Stimulated activated naive CD4-positive, alpha-beta T cell (primary cell): ENCODE data around the gene EPN2.

ENCODE experiments used
- DNase-seq, 6 experiments: peaks; one replicate each; lab custom pipeline; 2025; lab: John Stamatoyannopoulos, UW

EPN2 gene

DNA sequence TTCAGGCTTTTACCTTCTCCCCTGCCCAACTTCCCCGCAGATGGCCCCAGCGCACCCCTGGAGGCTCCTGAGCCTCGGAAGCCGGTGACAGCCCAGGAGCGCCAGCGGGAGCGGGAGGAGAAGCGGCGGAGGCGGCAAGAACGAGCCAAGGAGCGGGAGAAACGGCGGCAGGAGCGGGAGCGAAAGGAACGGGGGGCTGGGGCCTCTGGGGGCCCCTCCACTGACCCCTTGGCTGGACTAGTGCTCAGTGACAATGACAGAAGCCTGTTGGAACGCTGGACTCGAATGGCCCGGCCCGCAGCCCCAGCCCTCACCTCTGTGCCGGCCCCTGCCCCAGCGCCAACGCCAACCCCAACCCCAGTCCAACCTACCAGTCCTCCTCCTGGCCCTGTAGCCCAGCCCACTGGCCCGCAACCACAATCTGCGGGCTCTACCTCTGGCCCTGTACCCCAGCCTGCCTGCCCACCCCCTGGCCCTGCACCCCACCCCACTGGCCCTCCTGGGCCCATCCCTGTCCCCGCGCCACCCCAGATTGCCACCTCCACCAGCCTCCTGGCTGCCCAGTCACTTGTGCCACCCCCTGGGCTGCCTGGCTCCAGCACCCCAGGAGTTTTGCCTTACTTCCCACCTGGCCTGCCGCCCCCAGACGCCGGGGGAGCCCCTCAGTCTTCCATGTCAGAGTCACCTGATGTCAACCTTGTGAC is 144.7 kb downstream of the EPN2 start:
- DNase-seq: no peak

DNA sequence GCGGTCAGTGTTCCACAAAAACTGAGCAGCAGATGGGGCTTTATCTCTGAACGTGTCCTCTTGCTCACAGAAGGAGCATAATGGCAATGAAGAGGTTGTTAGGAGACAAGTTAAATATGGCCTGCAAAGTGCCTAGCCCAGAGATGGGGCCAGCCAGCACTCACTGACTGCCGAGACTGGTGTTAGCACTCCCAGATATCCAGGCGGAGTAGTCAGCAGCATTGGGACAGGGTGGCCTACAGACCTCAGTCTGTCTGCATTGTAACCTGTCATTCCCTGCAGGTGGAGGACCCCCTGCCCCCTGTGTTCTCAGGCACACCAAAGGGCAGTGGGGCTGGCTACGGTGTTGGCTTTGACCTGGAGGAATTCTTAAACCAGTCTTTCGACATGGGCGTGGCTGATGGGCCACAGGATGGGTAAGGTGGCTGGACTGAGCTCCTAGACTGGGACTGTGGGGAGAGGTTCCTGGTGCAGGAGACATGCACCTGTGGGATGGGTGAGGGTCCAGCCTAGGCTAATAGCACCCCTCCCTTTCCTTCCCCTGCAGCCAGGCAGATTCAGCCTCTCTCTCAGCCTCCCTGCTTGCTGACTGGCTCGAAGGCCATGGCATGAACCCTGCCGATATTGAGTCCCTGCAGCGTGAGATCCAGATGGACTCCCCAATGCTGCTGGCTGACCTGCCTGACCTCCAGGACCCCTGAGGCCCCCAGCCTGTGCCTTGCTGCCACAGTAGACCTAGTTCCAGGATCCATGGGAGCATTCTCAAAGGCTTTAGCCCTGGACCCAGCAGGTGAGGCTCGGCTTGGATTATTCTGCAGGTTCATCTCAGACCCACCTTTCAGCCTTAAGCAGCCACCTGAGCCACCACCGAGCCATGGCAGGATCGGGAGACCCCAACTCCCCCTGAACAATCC is 145.6 kb downstream of the EPN2 start:
- no peak for DNase-seq

DNA sequence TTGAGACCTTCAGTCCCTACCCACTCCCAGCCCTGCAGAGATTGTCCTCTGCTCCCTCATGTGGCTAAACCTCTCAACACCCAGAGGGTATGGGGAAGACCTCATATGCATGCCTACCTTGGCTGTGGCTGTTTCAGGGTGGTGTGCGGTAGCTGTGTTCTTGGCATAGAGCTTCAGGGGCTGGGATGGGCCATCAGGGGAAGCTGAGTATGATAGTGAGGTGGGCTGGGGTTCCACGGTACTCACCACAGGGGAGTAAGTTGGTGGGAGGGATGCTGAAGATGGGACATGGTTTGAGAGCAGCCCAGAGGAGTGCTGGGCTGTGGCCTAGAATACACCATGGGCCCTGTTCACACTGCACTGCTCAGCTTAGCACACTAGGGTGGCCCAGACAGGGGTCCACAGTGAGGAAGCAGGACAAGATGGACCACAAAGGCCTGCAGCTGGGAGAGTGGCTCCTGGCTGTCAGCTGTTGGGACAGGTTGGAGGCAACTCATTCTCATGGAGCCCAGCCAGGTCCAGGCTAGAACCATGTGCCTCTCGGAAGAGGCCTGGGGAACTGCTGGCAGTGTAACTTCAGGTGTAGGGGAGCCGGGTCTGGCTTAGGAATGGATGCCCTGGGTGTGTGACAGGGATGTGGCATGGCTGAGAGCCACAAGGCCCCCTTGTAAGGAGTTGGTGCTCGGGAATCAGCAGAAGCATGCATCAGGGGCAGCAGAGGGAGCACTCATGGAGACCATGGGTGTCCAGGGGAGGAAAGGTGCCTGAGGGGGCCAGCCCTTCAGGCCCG is 146.7 kb downstream of the EPN2 start:
- no peak for DNase-seq

DNA sequence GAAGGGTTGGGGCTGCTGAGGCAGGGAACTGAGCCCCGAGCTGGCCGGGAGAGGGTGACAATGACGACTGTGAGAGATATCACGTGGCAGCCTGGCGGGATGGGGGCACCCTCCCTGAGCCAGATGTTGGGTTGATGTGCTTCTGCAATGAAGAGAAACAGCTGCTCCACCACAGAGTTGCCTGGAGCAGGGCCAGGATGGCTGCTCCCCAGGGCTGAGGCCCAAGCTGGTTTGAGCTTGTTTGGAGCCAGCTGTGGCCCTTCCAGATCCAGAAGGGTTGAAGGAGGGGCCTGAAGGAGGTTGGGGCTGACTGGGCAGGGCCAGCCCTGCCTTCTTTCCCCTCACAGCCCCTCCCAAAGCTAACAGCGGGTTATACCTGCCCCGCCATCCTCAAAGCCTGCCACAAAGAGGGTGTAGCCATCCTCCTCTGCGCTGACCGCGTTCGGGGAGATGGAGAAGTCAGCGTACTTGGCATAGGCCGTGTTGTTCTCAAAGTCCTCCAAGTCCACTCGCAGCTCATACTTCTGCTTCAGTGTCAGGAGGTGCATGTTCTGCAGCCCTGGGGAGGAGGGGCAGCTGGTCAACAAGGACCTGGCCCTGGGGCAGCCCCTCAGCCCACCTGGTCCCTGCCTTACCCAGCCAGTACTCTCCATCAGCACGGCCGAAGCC is 147.7 kb downstream of the EPN2 start:
- DNase-seq: no peak

DNA sequence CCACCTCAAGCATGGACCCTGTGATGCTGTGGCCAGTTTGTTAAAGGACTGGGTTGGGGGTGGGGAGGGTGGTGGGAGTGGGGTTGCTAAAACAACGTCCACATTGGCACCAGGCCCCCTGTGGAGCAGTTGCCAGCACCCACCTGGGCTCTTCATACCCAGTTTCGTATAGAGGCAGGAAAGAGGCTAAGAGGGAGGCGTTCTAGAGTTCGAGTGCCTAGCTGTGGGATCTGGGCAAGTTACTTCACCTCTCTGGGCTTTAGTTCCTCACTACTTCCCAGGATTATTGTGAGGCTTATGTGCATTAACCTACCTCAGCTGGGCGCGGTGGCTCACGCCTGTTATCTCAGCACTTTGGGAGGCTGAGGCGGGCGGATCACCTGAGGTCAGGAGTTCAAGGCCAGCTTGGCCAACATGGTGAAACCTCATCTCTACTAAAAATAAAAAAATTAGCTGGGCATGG is 148.4 kb downstream of the EPN2 start:
- no peak for DNase-seq
